Stimulated activated effector memory CD8-positive, alpha-beta T cell treated with anti-CD3 and anti-CD28 coated beads, Interleukin-12 subunit alpha, Interleukin-12 subunit beta, amount 100 ng/mL, for 72 hours (primary cell): Measurements from ENCODE around the gene MCEMP1.

Experiments used
- ATAC-seq: fragments of 150-1000 bp; cut with Tn5 transposase; 2 replicates; pipeline ENCODE4 v1.10.0; 2021
- DNase-seq, 2 donors: peaks; one replicate each; pipeline ENCODE4 v3.0.0; 2021 to 2022; ENCODE audit warnings: low spot score in 2 of 2
- H3K27ac Mint-ChIP-seq: one replicate; pipeline ENCODE4 v1.8.0; 2022; ENCODE audit warnings: mild to moderate bottlenecking, mixed read lengths
- H3K36me3 Mint-ChIP-seq: one replicate; pipeline ENCODE4 v1.8.0; 2022; ENCODE audit warnings: mild to moderate bottlenecking, mixed read lengths
- H3K4me1 Mint-ChIP-seq: one replicate; pipeline ENCODE4 v1.8.0; 2022; ENCODE audit warnings: mixed read lengths
- H3K4me3 Mint-ChIP-seq: one replicate; pipeline ENCODE4 v1.8.0; 2022; ENCODE audit warnings: mild to moderate bottlenecking, mixed read lengths
- H3K9me3 Mint-ChIP-seq: one replicate; pipeline ENCODE4 v1.8.0; 2022; ENCODE audit warnings: mixed read lengths

The MCEMP1 gene

GRCh38 chr19:7677669-7678311 is 900 bp downstream of the MCEMP1 start:
- no peak for DNase-seq
- peak overlapping the region; percentile 40 for H3K4me3 Mint-ChIP-seq
- H3K9me3 Mint-ChIP-seq: no peaks in the 10 kb centered on the region
- peak overlapping the region; percentile 43 for H3K27ac Mint-ChIP-seq
- no peak for ATAC-seq
- peaks cover 64% of the 10 kb centered on the region for H3K4me1 Mint-ChIP-seq
- H3K36me3 Mint-ChIP-seq: peaks cover 23% of the 10 kb centered on the region

GRCh38 chr19:7678971-7679751 is 2.3 kb downstream of the MCEMP1 start:
- Mint-ChIP-seq H3K9me3 (no peaks in the 10 kb centered on the region), H3K4me1 (peaks cover 65% of the 10 kb centered on the region), H3K27ac (peak overlapping the region; percentile 35), H3K4me3 (peak overlapping the region; percentile 90), H3K36me3 (peaks cover 37% of the 10 kb centered on the region)
- ATAC-seq (peak; percentile 82), DNase-seq (peak; percentile 14 to 63)

DNA sequence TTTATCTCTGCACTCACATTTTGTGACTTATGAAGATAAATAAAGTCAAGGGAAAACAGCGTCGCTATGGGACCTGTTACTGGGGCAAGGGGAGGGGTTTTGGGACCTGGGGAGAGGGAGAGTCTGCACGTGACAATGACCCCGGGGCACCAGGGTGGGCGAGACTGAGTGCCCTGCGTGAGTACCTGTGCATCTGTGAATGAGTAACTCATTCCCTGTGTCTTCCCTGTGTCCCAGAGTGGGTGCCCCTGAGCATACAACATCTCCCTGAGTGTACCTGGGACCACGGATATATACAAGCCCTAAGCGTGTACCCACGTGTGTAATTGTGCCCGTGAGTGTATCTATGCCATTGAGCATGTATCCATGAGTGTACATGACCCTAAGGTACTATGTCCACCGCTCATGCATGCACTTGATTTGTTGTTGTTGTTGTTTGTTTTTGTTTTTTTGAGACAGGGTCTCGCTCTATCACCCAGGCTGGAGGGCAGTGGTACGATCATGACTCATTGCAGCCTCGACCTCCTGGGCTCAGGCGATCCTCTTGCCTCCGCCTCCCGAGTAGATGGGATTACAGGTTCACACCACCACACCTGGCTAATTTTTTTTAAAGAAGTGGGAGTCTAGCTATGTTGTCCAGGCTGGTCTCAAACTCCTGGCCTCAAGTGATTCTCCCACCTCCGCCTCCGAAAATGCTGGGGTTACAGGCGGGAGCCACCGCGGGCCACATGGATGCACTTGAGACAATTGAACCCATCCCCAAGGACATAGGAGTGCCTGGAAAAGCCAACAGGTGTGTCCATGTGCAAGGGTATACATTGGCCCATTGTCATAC is 3.1 kb downstream of the MCEMP1 start:
- Mint-ChIP-seq H3K9me3 (no peaks in the 10 kb centered on the region), H3K4me1 (peaks cover 59% of the 10 kb centered on the region), H3K27ac (peak overlapping the region; percentile 35), H3K36me3 (peaks cover 44% of the 10 kb centered on the region), H3K4me3 (peak overlapping the region; percentile 90)
- no peak for DNase-seq
- ATAC-seq: no peak

DNA sequence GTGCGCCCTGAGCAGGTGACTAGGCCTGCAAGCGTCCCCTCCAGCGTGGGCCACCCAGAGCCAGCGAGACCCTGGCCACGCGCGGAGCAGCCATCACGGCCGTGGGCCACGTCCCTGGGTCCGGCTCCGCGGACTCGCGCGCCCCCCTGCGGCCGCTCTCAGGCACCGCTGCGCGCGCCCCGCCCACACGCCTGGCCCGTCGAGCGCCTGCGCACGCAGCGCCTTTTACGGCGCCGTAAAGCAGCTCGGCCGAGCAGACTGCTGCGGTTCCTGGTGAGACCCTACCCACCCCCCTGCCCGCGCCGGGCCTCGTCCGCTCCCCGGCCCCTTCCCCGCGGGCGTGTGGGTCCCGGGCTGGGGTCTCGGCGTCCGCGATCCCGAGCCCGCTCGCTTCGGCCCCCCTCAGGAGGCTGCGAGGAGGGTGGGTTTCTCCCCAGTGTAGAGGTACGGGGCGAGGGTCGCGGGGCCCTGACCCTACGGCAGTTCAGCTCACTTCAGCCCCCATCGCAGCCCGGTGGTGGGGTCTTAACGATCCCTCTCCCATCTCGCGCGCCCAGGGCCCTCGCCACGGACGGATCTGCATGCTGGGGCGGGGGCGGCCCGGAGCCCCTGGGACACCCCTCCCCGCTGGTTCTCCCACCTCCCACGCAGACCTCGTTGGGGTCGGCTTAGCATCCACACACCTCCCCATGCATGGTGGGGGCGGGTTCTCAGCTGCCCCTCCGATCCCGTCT is 3.9 kb downstream of the MCEMP1 start, which contains the start of gene TRAPPC5:
TRAPPC5 (plus strand) TSS at position 228 of the 734 bp plus-strand sequence. CDS start 1,421 bp downstream, outside the sequence.
- Mint-ChIP-seq H3K36me3 (peaks cover 50% of the 10 kb centered on the region), H3K4me1 (peaks cover 62% of the 10 kb centered on the region), H3K27ac (peak within 1 kb of the TSS; percentile 93), H3K4me3 (peak within 1 kb of the TSS; percentile 90), H3K9me3 (no peaks in the 10 kb centered on the region)
- peak; percentile 92 to 94 for DNase-seq
- ATAC-seq: peak; percentile 56

DNA sequence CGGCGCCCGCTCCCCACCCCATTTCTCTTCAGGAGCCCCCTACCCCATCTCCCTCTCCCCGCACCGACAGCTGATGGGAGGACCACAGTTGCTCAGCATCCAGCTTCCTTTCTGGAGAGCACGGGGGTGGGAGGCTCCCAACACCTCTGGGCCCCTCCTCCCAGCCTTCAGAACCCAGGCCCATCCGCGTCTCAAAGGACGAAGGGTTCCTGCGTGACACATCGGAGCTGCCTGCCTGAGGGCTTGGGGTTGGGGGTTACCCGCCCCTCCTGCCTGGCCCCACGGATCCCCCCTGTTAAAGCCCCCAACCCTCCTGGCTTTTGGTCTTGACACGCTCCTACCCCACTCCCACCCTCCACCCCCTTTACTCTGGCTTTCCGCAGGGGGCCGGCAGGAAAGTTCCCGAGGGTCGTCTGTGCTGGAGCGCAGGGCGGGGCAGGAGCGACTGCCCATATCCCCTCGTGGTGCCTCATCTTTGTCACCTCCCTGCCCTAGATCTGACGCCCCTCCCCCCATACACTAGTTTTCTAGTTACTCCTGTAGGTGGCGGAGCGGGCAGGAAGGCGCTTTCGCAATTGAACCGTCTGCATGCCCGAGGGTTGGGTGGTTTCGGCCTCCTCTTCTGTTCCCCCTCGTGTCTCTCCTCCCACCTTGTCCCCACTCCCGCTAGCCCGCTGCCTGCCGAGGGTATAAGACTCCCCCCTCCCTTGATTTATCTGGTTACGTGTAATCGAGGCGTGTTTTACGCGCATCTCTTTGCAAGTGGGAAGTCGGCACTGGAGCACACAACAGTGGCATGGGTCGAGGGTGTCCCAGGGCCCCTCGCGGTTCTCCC is 4.7 kb downstream of the MCEMP1 start:
- peak; percentile 63 to 87 for DNase-seq
- Mint-ChIP-seq H3K4me3 (peak overlapping the region; percentile 90), H3K27ac (peak overlapping the region; percentile 93), H3K4me1 (peaks cover 61% of the 10 kb centered on the region), H3K9me3 (no peaks in the 10 kb centered on the region), H3K36me3 (peaks cover 51% of the 10 kb centered on the region)
- peak; percentile 58 for ATAC-seq

DNA sequence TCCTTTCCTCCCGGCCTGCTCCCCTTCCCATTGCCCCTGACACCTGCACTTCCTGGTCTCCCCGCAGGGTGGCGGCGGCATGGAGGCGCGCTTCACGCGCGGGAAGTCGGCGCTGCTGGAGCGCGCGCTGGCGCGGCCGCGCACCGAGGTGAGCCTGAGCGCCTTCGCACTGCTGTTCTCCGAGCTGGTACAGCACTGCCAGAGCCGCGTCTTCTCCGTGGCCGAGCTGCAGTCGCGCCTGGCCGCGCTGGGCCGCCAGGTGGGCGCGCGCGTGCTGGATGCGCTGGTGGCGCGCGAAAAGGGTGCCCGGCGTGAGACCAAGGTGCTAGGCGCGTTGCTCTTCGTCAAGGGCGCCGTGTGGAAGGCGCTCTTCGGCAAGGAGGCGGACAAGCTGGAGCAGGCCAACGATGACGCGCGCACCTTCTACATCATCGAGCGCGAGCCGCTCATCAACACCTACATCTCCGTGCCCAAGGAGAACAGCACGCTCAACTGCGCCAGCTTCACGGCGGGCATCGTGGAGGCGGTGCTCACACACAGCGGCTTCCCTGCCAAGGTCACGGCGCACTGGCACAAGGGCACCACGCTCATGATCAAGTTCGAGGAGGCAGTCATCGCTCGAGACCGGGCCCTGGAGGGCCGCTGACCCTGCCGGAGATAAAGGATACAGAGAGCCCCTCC is 5.4 kb downstream of the MCEMP1 start:
- no peaks in the 10 kb centered on the region for H3K9me3 Mint-ChIP-seq
- H3K36me3 Mint-ChIP-seq: peaks cover 55% of the 10 kb centered on the region
- no peak for DNase-seq
- ATAC-seq: no peak
- H3K27ac Mint-ChIP-seq: peak overlapping the region; percentile 93
- peak overlapping the region; percentile 90 for H3K4me3 Mint-ChIP-seq
- H3K4me1 Mint-ChIP-seq: peaks cover 53% of the 10 kb centered on the region

DNA sequence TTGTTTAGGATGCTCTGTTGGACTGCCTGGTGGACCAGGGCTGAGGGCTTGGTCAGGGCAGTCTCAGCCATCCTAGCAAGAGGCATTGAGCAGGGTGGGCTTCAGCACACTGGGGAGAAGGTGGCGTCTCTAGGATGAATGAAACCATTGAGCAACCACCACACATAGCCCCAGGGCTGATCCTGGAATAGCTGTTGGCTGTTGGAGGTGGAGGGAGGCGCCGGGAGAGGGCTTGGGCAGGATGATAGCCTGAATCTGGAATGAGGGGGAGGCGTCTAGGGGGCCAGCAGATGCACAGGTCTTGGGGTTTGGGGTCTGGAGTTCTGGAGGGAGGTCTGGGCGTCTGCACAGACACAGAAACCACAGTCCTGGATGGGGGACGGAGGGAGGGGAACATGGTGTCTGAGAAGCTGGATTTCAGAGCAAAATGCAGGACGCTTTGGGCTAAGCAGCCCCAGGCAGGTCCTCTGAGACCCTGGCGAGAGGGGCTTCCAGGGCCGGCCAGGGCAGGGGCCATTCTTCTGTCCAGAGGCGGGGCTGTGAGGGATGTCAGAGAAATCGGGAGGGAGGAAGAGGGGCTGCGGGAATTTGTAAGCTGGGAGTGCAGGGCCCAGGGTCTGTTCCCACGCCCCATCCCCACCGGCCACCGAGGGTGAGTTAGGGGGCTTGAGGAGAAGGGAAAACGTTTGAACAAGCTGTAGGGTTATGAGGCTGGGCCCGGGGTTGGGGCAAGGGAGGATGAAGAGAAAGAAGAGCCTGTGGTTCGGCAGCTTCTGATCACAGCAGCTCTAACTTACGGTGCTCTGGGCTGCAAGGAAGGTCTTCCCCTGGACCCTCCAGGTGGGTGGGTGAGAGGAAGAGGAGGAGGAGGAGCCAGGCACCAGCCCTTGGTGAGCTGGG is 8.9 kb downstream of the MCEMP1 start:
- ATAC-seq (no peak), DNase-seq (no peak)
- H3K4me1 Mint-ChIP-seq: peaks cover 25% of the 10 kb centered on the region
- H3K9me3 Mint-ChIP-seq: no peaks in the 10 kb centered on the region
- H3K27ac Mint-ChIP-seq: peak overlapping the region; percentile 60
- peaks cover 47% of the 10 kb centered on the region for H3K36me3 Mint-ChIP-seq
- no peak overlapping the region for H3K4me3 Mint-ChIP-seq

- ATAC-seq: no peak
- H3K9me3 Mint-ChIP-seq: no peaks in the 10 kb centered on the region
- no peak for DNase-seq
- peaks cover 16% of the 10 kb centered on the region for H3K4me1 Mint-ChIP-seq
- H3K4me3 Mint-ChIP-seq: no peak overlapping the region
- H3K27ac Mint-ChIP-seq: no peak overlapping the region
- peaks cover 37% of the 10 kb centered on the region for H3K36me3 Mint-ChIP-seq
Measured at GRCh38 chr19:7687177-7687576, 10.3 kb downstream of the MCEMP1 start.

DNA sequence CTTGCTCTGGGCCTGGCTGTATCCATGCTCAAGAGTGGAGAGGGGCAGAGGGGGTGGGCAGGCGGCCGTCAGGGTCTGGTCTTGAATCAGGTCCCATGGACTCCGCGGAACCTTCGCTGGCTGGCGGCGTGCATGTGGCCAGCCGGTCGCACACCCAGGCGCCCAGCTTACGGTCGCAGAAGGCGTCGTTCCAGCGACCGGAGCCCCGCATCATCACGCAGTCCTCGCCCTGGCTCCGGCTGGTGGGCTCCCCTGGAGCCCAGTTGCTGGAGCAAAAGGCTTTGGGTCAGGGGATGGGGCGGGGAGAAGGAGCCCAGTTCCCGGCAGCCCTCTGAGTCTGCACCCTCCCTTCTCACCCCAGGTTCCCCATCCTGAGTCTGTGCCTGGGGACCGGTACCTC is 12.3 kb downstream of the MCEMP1 start:
- DNase-seq: no peak
- peaks cover 18% of the 10 kb centered on the region for H3K36me3 Mint-ChIP-seq
- H3K9me3 Mint-ChIP-seq: no peaks in the 10 kb centered on the region
- no peak overlapping the region for H3K4me3 Mint-ChIP-seq
- ATAC-seq: no peak
- H3K27ac Mint-ChIP-seq: no peak overlapping the region
- H3K4me1 Mint-ChIP-seq: peaks cover 10% of the 10 kb centered on the region

DNA sequence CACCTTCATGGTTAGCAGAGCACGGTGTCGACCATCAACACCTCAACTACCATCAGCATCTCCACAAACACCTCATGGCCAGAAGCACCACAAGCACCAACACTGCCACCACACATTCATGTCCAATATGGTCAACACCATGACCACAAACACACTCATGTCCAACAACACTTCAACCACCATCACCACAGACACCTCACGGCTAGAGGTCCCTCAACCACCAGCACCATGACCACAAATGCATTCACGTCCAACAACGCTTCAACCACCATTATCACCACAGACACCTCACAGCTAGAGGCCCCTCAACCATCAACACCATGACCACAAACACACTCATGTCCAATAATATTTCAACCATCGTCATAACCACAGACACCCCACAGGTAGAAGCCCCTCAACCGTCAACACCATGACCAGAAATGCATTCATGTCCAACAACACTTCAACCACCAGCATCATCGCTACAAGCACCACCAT is 13.9 kb downstream of the MCEMP1 start:
- Mint-ChIP-seq H3K36me3 (peaks cover 5% of the 10 kb centered on the region), H3K27ac (no peak overlapping the region), H3K9me3 (no peaks in the 10 kb centered on the region), H3K4me1 (peaks cover 4% of the 10 kb centered on the region), H3K4me3 (no peak overlapping the region)
- peak in 1 of 2 donors; percentile 69 for DNase-seq
- peak; percentile 58 for ATAC-seq

- DNase-seq (peak in 1 of 2 donors; percentile 62), ATAC-seq (peak; percentile 81)
- no peak overlapping the region for H3K4me3 Mint-ChIP-seq
- no peaks in the 10 kb centered on the region for H3K9me3 Mint-ChIP-seq
- H3K27ac Mint-ChIP-seq: no peak overlapping the region
- peaks cover 7% of the 10 kb centered on the region for H3K36me3 Mint-ChIP-seq
- H3K4me1 Mint-ChIP-seq: no peaks in the 10 kb centered on the region
Measured at GRCh38 chr19:7691497-7691896, 14.6 kb downstream of the MCEMP1 start.

GRCh38 chr19:7692417-7693088 is 15.7 kb downstream of the MCEMP1 start:
- H3K36me3 Mint-ChIP-seq: peaks cover 9% of the 10 kb centered on the region
- H3K4me3 Mint-ChIP-seq: no peak overlapping the region
- ATAC-seq (peak; percentile 73), DNase-seq (no peak)
- no peaks in the 10 kb centered on the region for H3K4me1 Mint-ChIP-seq
- H3K9me3 Mint-ChIP-seq: no peaks in the 10 kb centered on the region
- H3K27ac Mint-ChIP-seq: no peak overlapping the region
